Body of pancreas (tissue), 4 donors: ENCODE measurements around the gene DNAH1. TPM values are rescaled to one million over a fixed set of nuclear protein-coding genes. Genes with fewer than 3 reads are reported as not detected.

ENCODE experiments used
- ATAC-seq: fragments of 150-250 bp; one replicate; pipeline ENCODE4 v1.9.1; 2016
- DNase-seq, 4 donors: peaks; one replicate each; pipeline ENCODE4 v3.0.0-alpha.2; 2019
- H3K27ac ChIP-seq, 4 donors: fragments of 200-600 bp; sonication (generic); 1 replicate in 3 of 4; 2 replicates in 1 of 4; pipeline versions ENCODE4 v1.5.1 to v1.6.1; 2016 to 2019; ENCODE audit warnings: mild to moderate bottlenecking in 1 of 4, mixed read lengths in 1 of 4, moderate library complexity in 1 of 4
- H3K27me3 ChIP-seq, 2 donors: fragments of 200-600 bp; sonication (generic); one replicate each; pipeline ENCODE4 v1.6.0; 2016; ENCODE audit warnings: mild to moderate bottlenecking in 1 of 2
- H3K36me3 ChIP-seq, 2 donors: fragments of 200-600 bp; sonication (generic); replicated peaks in 1 of 2; 2 replicates each; pipeline ENCODE4 v1.5.1; 2016; ENCODE audit warnings: low read depth in 2 of 2; ENCODE audit not compliant: insufficient read depth in 1 of 2
- H3K4me1 ChIP-seq: fragments of 200-600 bp; sonication (generic); one replicate; pipeline ENCODE4 v1.6.0; 2016
- H3K4me3 ChIP-seq, 2 donors: fragments of 200-600 bp; sonication (generic); 1 replicate in 1 of 2; 2 replicates in 1 of 2; pipeline ENCODE4 v1.5.1; 2016 to 2019
- H3K9me3 ChIP-seq, 3 donors: fragments of 200-600 bp; sonication (generic); 1 replicate in 2 of 3; 2 replicates in 1 of 3; pipeline ENCODE4 v1.5.1; 2016
- CTCF ChIP-seq, 7 experiments: fragments of 450-650 bp in 4 of 7; fragments of 200-600 bp in 3 of 7; sonication (generic) in 3 of 7; IDR thresholded peaks; one replicate each; pipeline ENCODE4 v1.5.1; 2016 to 2019; ENCODE audit warnings: antibody characterized with exemption in 7 of 7
- POLR2A ChIP-seq, 3 donors: fragments of 450-650 bp; IDR thresholded peaks; one replicate each; pipeline ENCODE4 v1.6.1; 2016; ENCODE audit warnings: antibody characterized with exemption in 3 of 3, mild to moderate bottlenecking in 2 of 3
- WGBS, 2 donors: methylation state at CpG; one replicate each; pipeline ENCODE4 v1.1.5; 2017; 5-methylcytosine and 5-hydroxymethylcytosine counted together
- intact Hi-C: fragments of 100-400 bp; cut with DNase I; formaldehyde crosslinking; loops from one replicate; pipeline ENCODE4 v1.15.1; 2023
- total RNA-seq, 2 donors: library from RNA; depleted of rRNA; stranded (reverse); fragments of >200 nt; gene quantifications; one replicate each; pipeline ENCODE4 v1.1.0, GENCODE V29; 2016

The DNAH1 gene
- total RNA-seq, 2 donors from 2014 or later, result 6.0 to 14.8 TPM

GRCh38 chr3:52442409-52443267 is 126.5 kb downstream of the DNAH1 start:
- ATAC-seq (no peak), DNase-seq (no peak)
- Histone ChIP-seq H3K4me3 (no peak overlapping the region), H3K27ac (no peak overlapping the region), H3K27me3 (no peaks in the 10 kb centered on the region), H3K9me3 (no peaks in the 10 kb centered on the region), H3K4me1 (peaks cover 9% of the 10 kb centered on the region), H3K36me3 (no peaks in the 10 kb centered on the region)
- intact Hi-C loops, result no loop called here
- TF ChIP-seq POLR2A (IDR thresholded peaks at IDR 0.05) (no peak), CTCF (IDR thresholded peaks at IDR 0.05) (no peak)
- WGBS, 2 donors, result 90 to 96% methylated on average over 11 to 16 of the region's 16 CpGs

GRCh38 chr3:52443268-52443610 is 127.1 kb downstream of the DNAH1 start:
- DNase-seq (no peak), ATAC-seq (no peak)
- Histone ChIP-seq H3K27me3 (no peaks in the 10 kb centered on the region), H3K4me1 (peaks cover 9% of the 10 kb centered on the region), H3K4me3 (no peak overlapping the region), H3K27ac (no peak overlapping the region), H3K36me3 (no peaks in the 10 kb centered on the region), H3K9me3 (no peaks in the 10 kb centered on the region)
- 74 to 87% methylated on average over 6 to 8 of the region's 8 CpGs for WGBS, 2 donors
- intact Hi-C loops, result no loop called here
- TF ChIP-seq CTCF (IDR thresholded peaks at IDR 0.05), result no peak
- TF ChIP-seq POLR2A (IDR thresholded peaks at IDR 0.05), result no peak

- ATAC-seq, result no peak
- Histone ChIP-seq H3K36me3 (no peaks in the 10 kb centered on the region), H3K9me3 (no peaks in the 10 kb centered on the region), H3K4me3 (no peak overlapping the region), H3K27ac (no peak overlapping the region), H3K4me1 (peaks cover 9% of the 10 kb centered on the region), H3K27me3 (no peaks in the 10 kb centered on the region)
- WGBS, 2 donors, result 73 to 86% methylated on average over 13 to 25 of the region's 25 CpGs
- intact Hi-C loops, result no loop called here
- no peak for DNase-seq
- no peak for TF ChIP-seq CTCF (IDR thresholded peaks at IDR 0.05)
Measured at GRCh38 chr3:52443791-52444687, 127.9 kb downstream of the DNAH1 start.

GRCh38 chr3:52444860-52445793 is 129.0 kb downstream of the DNAH1 start, which contains the start of gene SEMA3G:
Gene SEMA3G (minus strand): TSS chr3:52445103. CDS start chr3:52445027, 76 bp downstream.
- Histone ChIP-seq H3K4me1 (peaks cover 14% of the 10 kb centered on the region), H3K36me3 (no peaks in the 10 kb centered on the region), H3K9me3 (no peaks in the 10 kb centered on the region), H3K27ac (no peak within 1 kb of the TSS), H3K4me3 (no peak within 1 kb of the TSS), H3K27me3 (no peaks in the 10 kb centered on the region)
- intact Hi-C loops, result no loop called here
- WGBS, 2 donors, result 16 to 86% methylated on average over 1 to 19 of the region's 19 CpGs
- ATAC-seq (peak; percentile 95), DNase-seq (peak; percentile 88 to 94 (median 92))
- TF ChIP-seq CTCF (IDR thresholded peaks at IDR 0.05), result peak; percentile 57 to 86 (median 82)
- peak in 2 of 3 donors; percentile 52 for TF ChIP-seq POLR2A (IDR thresholded peaks at IDR 0.05)
